GM18870 (cell line): ENCODE results near the gene FURIN.
A peak's percentile ranks its signal among the peaks of the same experiment; 100 is the strongest.
"Not testable (repeated sequence)": the region's sequence is repeated elsewhere in the genome, so short reads cannot be mapped to it uniquely, and the experiment has no call there.

Source experiments
- ATAC-seq: cut with Tn5 transposase; IDR thresholded peaks from one replicate; pipeline ENCODE4 v1.9.1; 2021; ENCODE audit warnings: moderate library complexity; ENCODE audit not compliant: unreplicated experiment

The FURIN gene

GRCh38 chr15:90868261-90868689 lies at the start of gene FURIN:
FURIN (plus strand) TSS chr15:90868588; CDS start chr15:90875741, 7,153 bp downstream.
- ATAC-seq, result no peak

- no peak for ATAC-seq
Observed at GRCh38 chr15:90819390-90819789, 49.0 kb upstream of the FURIN start.

GRCh38 chr15:90819850-90820249 lies 48.5 kb upstream of the FURIN start:
- no peak for ATAC-seq

- no peak for ATAC-seq
Observed at GRCh38 chr15:90820481-90820880, 47.9 kb upstream of the FURIN start.

- ATAC-seq, result no peak
Observed at GRCh38 chr15:90822204-90822955, 46.0 kb upstream of the FURIN start.

- ATAC-seq, result no peak
Observed at GRCh38 chr15:90823455-90823974, 44.9 kb upstream of the FURIN start.

GRCh38 chr15:90825115-90825899 lies 43.1 kb upstream of the FURIN start:
- not testable (repeated sequence) for ATAC-seq

GRCh38 chr15:90826206-90826885 lies 42.0 kb upstream of the FURIN start:
- not testable (repeated sequence) for ATAC-seq

- no peak for ATAC-seq
Observed at GRCh38 chr15:90826886-90827435, 41.4 kb upstream of the FURIN start.

- no peak for ATAC-seq
Observed at GRCh38 chr15:90828111-90828510, 40.3 kb upstream of the FURIN start.

- ATAC-seq, result no peak
Observed at GRCh38 chr15:90829126-90829525, 39.3 kb upstream of the FURIN start.

- no peak for ATAC-seq
Observed at GRCh38 chr15:90829942-90830440, 38.4 kb upstream of the FURIN start.

GRCh38 chr15:90834626-90835025 lies 33.8 kb upstream of the FURIN start:
- ATAC-seq, result no peak

GRCh38 chr15:90836296-90836871 lies 32.0 kb upstream of the FURIN start:
- no peak for ATAC-seq

GRCh38 chr15:90837094-90837493 lies 31.3 kb upstream of the FURIN start:
- no peak for ATAC-seq

GRCh38 chr15:90838139-90838538 lies 30.2 kb upstream of the FURIN start:
- no peak for ATAC-seq

- no peak for ATAC-seq
Observed at GRCh38 chr15:90838544-90838943, 29.8 kb upstream of the FURIN start.

GRCh38 chr15:90839187-90840071 lies 29.0 kb upstream of the FURIN start:
- peak; percentile 89 for ATAC-seq

GRCh38 chr15:90840157-90840855 lies 28.1 kb upstream of the FURIN start:
- no peak for ATAC-seq
